H1 (cell line): ENCODE results near the gene DRGX. TPM values are rescaled to one million over a fixed set of nuclear protein-coding genes. Genes with fewer than 3 reads are reported as not detected.

Experiments
- CTCF ChIA-PET: fragments of 300-600 bp; sonication (Branson Sonifier 250); formaldehyde crosslinking; loops from one replicate; lab custom pipeline; 2021; ENCODE audit not compliant: partially characterized antibody; lab: Charles Lee
- POLR2A ChIA-PET: fragments of 300-600 bp; sonication (Branson Sonifier 250); formaldehyde crosslinking; loops from one replicate; lab custom pipeline; 2021; ENCODE audit warnings: inconsistent platforms; ENCODE audit not compliant: partially characterized antibody; lab: Charles Lee
- DNase-seq, 2 experiments: peaks; one replicate each; pipeline versions ENCODE4 v3.0.0 to v3.0.0-alpha.2; 2010 to 2022; ENCODE audit warnings: low spot score in 2 of 2, low read depth in 1 of 2, mixed read lengths in 1 of 2
- FAIRE-seq: peaks from 2 replicates; lab custom pipeline; 2011; peaks lifted over from hg19 to GRCh38; lab: Jason Lieb, UNC
- H2AFZ ChIP-seq: 2 replicates; pipeline ENCODE4 v1.8.1; 2012; ENCODE audit warnings: low read length, inconsistent platforms
- H2AK5ac ChIP-seq: 2 replicates; pipeline ENCODE4 v1.6.1; 2013; ENCODE audit warnings: low read depth, low read length
- H2BK120ac ChIP-seq: replicated peaks from 2 replicates; pipeline ENCODE3; 2013; ENCODE audit warnings: low read depth, low read length, inconsistent platforms
- H2BK12ac ChIP-seq: 2 replicates; pipeline ENCODE4 v1.6.1; 2013; ENCODE audit warnings: low read depth, low read length
- H2BK15ac ChIP-seq: 2 replicates; pipeline ENCODE4 v1.6.1; 2013; ENCODE audit warnings: low read length
- H2BK20ac ChIP-seq: 2 replicates; pipeline ENCODE4 v1.6.1; 2013; ENCODE audit warnings: low read length
- H2BK5ac ChIP-seq: 2 replicates; pipeline ENCODE4 v1.6.1; 2013; ENCODE audit warnings: low read depth, low read length
- H3K14ac ChIP-seq: 2 replicates; pipeline ENCODE4 v1.6.1; 2013; ENCODE audit warnings: inconsistent platforms; ENCODE audit not compliant: insufficient read length
- H3K18ac ChIP-seq: 2 replicates; pipeline ENCODE4 v1.6.1; 2013; ENCODE audit warnings: low read length; ENCODE audit errors: extremely low read depth
- H3K23ac ChIP-seq: 2 replicates; pipeline ENCODE4 v1.6.1; 2013; ENCODE audit warnings: inconsistent platforms; ENCODE audit not compliant: insufficient read length
- H3K23me2 ChIP-seq: 2 replicates; pipeline ENCODE4 v1.6.1; 2013; ENCODE audit warnings: low read depth, low read length
- H3K27ac ChIP-seq: 2 replicates; pipeline ENCODE4 v1.6.1; 2011; ENCODE audit warnings: low read depth, low read length, inconsistent platforms
- H3K27me3 ChIP-seq, 4 experiments: replicated peaks in 1 of 4; 1 replicate in 1 of 4; 2 replicates in 3 of 4; pipeline versions ENCODE4 v1.6.1 to v1.8.1; 2011 to 2013; ENCODE audit warnings: low read length in 3 of 4, mild to moderate bottlenecking in 3 of 4, inconsistent platforms in 2 of 4, mixed read lengths in 2 of 4, moderate library complexity in 1 of 4; ENCODE audit not compliant: control insufficient read depth in 3 of 4, insufficient read depth in 3 of 4; ENCODE audit errors: extremely low read depth in 1 of 4
- H3K36me3 ChIP-seq, 4 experiments: 2 replicates each; pipeline versions ENCODE4 v1.6.1 to v1.8.1; 2011 to 2013; ENCODE audit warnings: mild to moderate bottlenecking in 4 of 4, low read length in 3 of 4, moderate library complexity in 2 of 4, control low read depth in 1 of 4, inconsistent platforms in 1 of 4; ENCODE audit not compliant: insufficient read depth in 4 of 4, control insufficient read depth in 2 of 4
- H3K4ac ChIP-seq: replicated peaks from 2 replicates; pipeline ENCODE3; 2013; ENCODE audit warnings: low read length, low read depth, mixed read lengths, inconsistent platforms; ENCODE audit not compliant: insufficient read length
- H3K4me1 ChIP-seq, 4 experiments: replicated peaks in 1 of 4; 1 replicate in 1 of 4; 2 replicates in 3 of 4; pipeline versions ENCODE4 v1.6.1 to v1.8.1; 2011 to 2013; ENCODE audit warnings: low read length in 3 of 4, inconsistent platforms in 2 of 4, mixed read lengths in 1 of 4; ENCODE audit not compliant: insufficient read depth in 4 of 4, control insufficient read depth in 3 of 4
- H3K4me2 ChIP-seq, 2 experiments: 2 replicates each; pipeline versions ENCODE4 v1.6.1 to v1.8.1; 2011 to 2013; ENCODE audit warnings: low read depth in 2 of 2, low read length in 2 of 2, control low read depth in 1 of 2, inconsistent platforms in 1 of 2, mild to moderate bottlenecking in 1 of 2; ENCODE audit not compliant: insufficient read depth in 1 of 2
- H3K4me3 ChIP-seq, 4 experiments: fragments of 200-600, 300-600 bp in 1 of 4; sonication (generic), shearing (Covaris generic), sonication (Bioruptor Twin) in 1 of 4; 2 replicates each; pipeline versions ENCODE4 v1.5.1 to v1.8.1; 2011 to 2016; ENCODE audit warnings: low read length in 4 of 4, low read depth in 3 of 4, control low read depth in 2 of 4, inconsistent platforms in 2 of 4, mild to moderate bottlenecking in 2 of 4, mixed read lengths in 1 of 4, moderate library complexity in 1 of 4; ENCODE audit not compliant: insufficient read depth in 2 of 4; ENCODE audit errors: extremely low read depth in 1 of 4
- H3K56ac ChIP-seq: replicated peaks from 2 replicates; pipeline ENCODE3; 2013; ENCODE audit warnings: low read depth, mild to moderate bottlenecking, mixed read lengths, low read length, inconsistent platforms; ENCODE audit not compliant: insufficient read length
- H3K79me1 ChIP-seq: 2 replicates; pipeline ENCODE4 v1.6.1; 2013; ENCODE audit warnings: low read depth, low read length, control low read depth
- H3K79me2 ChIP-seq, 2 experiments: 2 replicates each; pipeline versions ENCODE4 v1.6.1 to v1.8.1; 2012 to 2013; ENCODE audit warnings: low read length in 2 of 2, mild to moderate bottlenecking in 2 of 2, inconsistent platforms in 1 of 2; ENCODE audit not compliant: insufficient read depth in 2 of 2, control insufficient read depth in 1 of 2
- H3K9ac ChIP-seq, 4 experiments: replicated peaks in 1 of 4; 1 replicate in 1 of 4; 2 replicates in 3 of 4; pipeline versions ENCODE4 v1.6.1 to v1.8.1; 2011 to 2013; ENCODE audit warnings: low read depth in 3 of 4, low read length in 3 of 4, control low read depth in 2 of 4, mild to moderate bottlenecking in 2 of 4, moderate library complexity in 2 of 4, inconsistent platforms in 1 of 4; ENCODE audit errors: extremely low read depth in 1 of 4
- H3K9me3 ChIP-seq, 2 experiments: 2 replicates each; pipeline versions ENCODE4 v1.6.1 to v1.8.1; 2012 to 2013; ENCODE audit warnings: mild to moderate bottlenecking in 2 of 2, moderate library complexity in 2 of 2, control low read depth in 1 of 2, inconsistent platforms in 1 of 2, low read depth in 1 of 2, low read length in 1 of 2, mixed read lengths in 1 of 2; ENCODE audit not compliant: insufficient read depth in 2 of 2
- H4K20me1 ChIP-seq, 2 experiments: replicated peaks in 1 of 2; 2 replicates each; pipeline versions ENCODE3 to v1.8.1; 2011 to 2013; ENCODE audit warnings: inconsistent platforms in 2 of 2, low read length in 2 of 2, mild to moderate bottlenecking in 1 of 2; ENCODE audit not compliant: insufficient read depth in 2 of 2, control insufficient read depth in 1 of 2
- H4K5ac ChIP-seq: 2 replicates; pipeline ENCODE4 v1.6.1; 2013; ENCODE audit warnings: low read length, low read depth, mixed read lengths, inconsistent platforms; ENCODE audit not compliant: insufficient read length
- H4K8ac ChIP-seq: 2 replicates; pipeline ENCODE4 v1.8.0; 2013; ENCODE audit warnings: mild to moderate bottlenecking, moderate library complexity, low read length, inconsistent platforms; ENCODE audit not compliant: insufficient read depth; ENCODE audit errors: extremely low read depth
- H4K91ac ChIP-seq: replicated peaks from 2 replicates; pipeline ENCODE3; 2013; ENCODE audit warnings: low read length, mixed read lengths, inconsistent platforms; ENCODE audit not compliant: insufficient read length
- BCL11A ChIP-seq, 2 experiments: IDR thresholded peaks; one replicate each; pipeline ENCODE4 v1.6.1; 2011; ENCODE audit warnings: low read depth in 2 of 2, low read length in 2 of 2, mild to moderate bottlenecking in 2 of 2
- CEBPB ChIP-seq: IDR thresholded peaks from 2 replicates; pipeline ENCODE4 v1.6.1; 2012; ENCODE audit warnings: low read depth, low read length
- CTCF ChIP-seq, 3 experiments: IDR thresholded peaks; 1 replicate in 2 of 3; 2 replicates in 1 of 3; pipeline versions ENCODE4 v1.5.1 to v1.6.1; 2011; ENCODE audit warnings: low read length in 3 of 3, mild to moderate bottlenecking in 3 of 3, inconsistent platforms in 2 of 3, low read depth in 1 of 3, moderate library complexity in 1 of 3; ENCODE audit not compliant: insufficient read depth in 1 of 3; ENCODE audit errors: control extremely low read depth in 1 of 3
- KDM5A ChIP-seq: fragments of 200-600 bp; IDR thresholded peaks from 2 replicates; pipeline ENCODE4 v1.7.1; 2012; ENCODE audit warnings: mild to moderate bottlenecking, low read length, inconsistent platforms, mixed read lengths
- PHF8 ChIP-seq: fragments of 200-600 bp; sonication (generic); conservative IDR thresholded peaks from 2 replicates; pipeline ENCODE4 v1.7.1; 2012; ENCODE audit warnings: low read depth, mild to moderate bottlenecking, inconsistent platforms, low read length, moderate library complexity
- POLR2AphosphoS5 ChIP-seq: IDR thresholded peaks from 2 replicates; pipeline ENCODE4 v1.6.1; 2011; ENCODE audit warnings: low read depth, low read length
- RBBP5 ChIP-seq: IDR thresholded peaks from 2 replicates; pipeline ENCODE4 v1.7.1; 2012; ENCODE audit warnings: low read depth, mild to moderate bottlenecking, inconsistent platforms, low read length, moderate library complexity, borderline replicate concordance
- SIRT6 ChIP-seq: IDR thresholded peaks from one replicate; pipeline ENCODE4 v1.7.1; 2012; ENCODE audit warnings: low read length, inconsistent platforms
- TAF1 ChIP-seq: IDR thresholded peaks from 2 replicates; pipeline ENCODE4 v1.6.1; 2011; ENCODE audit warnings: mild to moderate bottlenecking, low read depth, low read length
- TBP ChIP-seq: IDR thresholded peaks from 2 replicates; pipeline ENCODE4 v1.6.1; 2011; ENCODE audit warnings: low read depth, low read length, improper control_type of control experiment
- whole genome bisulfite sequencing, 2 experiments: shearing (Covaris generic) in 1 of 2; methylation state at CpG; one replicate each; pipeline versions ENCODE4 v1.1.6 to v1.1.7; 2013 to 2015; ENCODE audit warnings: low lambda C conversion rate in 2 of 2, mixed read lengths in 2 of 2, inconsistent platforms in 1 of 2, low coverage in 1 of 2, missing lambda C conversion rate in 1 of 2; ENCODE audit not compliant: insufficient replicate concordance in 2 of 2, insufficient coverage in 1 of 2, insufficient read length in 1 of 2; ENCODE audit errors: extremely low coverage in 1 of 2, missing lambda C conversion rate in 1 of 2; 5-methylcytosine and 5-hydroxymethylcytosine counted together
- polyA plus RNA-seq, 7 experiments: library from polyadenylated mRNA; depleted of rRNA in 3 of 7; stranded (reverse) in 5 of 7; unstranded in 2 of 7; fragments of >200 nt in 5 of 7; fragments of 200-250 nt in 2 of 7; gene quantifications; 1 replicate in 5 of 7; 2 replicates in 1 of 7; 4 replicates in 1 of 7; pipeline versions ENCODE4 v1.2.1 to v1.2.3, GENCODE V29; 2011 to 2013; ENCODE audit warnings: missing spikeins in 2 of 7, mixed read lengths in 2 of 7
- total RNA-seq: library from RNA; stranded (reverse); fragmentation: NEBNext Ultra II Directional; extraction: Animal tissue kit (Norgen Biotek cat#: 25700); gene quantifications from 2 replicates; pipeline ENCODE4 v1.2.1, GENCODE V29; 2021

The DRGX gene
- total and polyA plus RNA-seq, 2 of the 8 experiments (the other 6 are each of a cell fraction or from before 2014, with no cell fraction given), result not detected

- H3K9ac ChIP-seq, result no peak overlapping the region
- no peak overlapping the region for H3K4me3 ChIP-seq
- no peaks in the 10 kb centered on the region for H3K27me3 ChIP-seq
- H3K4ac ChIP-seq, result no peak overlapping the region
- POLR2A ChIA-PET, result no interaction called here
- FAIRE-seq, result no peak
- CTCF ChIA-PET, result interaction anchor here (0.9 to 1.1 kb wide), 2 partner anchors 8 to 25 kb away, joined by 4 read pairs; no protein-coding TSS in a partner anchor
- H2BK120ac ChIP-seq, result no peak overlapping the region
- WGBS, 2 experiments, result 91% methylated on average over 4 of the region's 4 CpGs; no CpG with 5 or more reads in 1 of the 2 experiments
- H3K56ac ChIP-seq, result no peak overlapping the region
- H3K23me2 ChIP-seq, result no peaks in the 10 kb centered on the region
- no peak overlapping the region for H2AFZ ChIP-seq
- H3K4me1 ChIP-seq, result peaks cover 0 to 2% (median 0%) of the 10 kb centered on the region in 4 experiments; a peak in 1 of 7 replicates
- no peak for TF ChIP-seq SIRT6
- TF ChIP-seq TBP, result no peak
- no peak for TF ChIP-seq CTCF (IDR thresholded peaks at IDR 0.05; ENCODE audit: control extremely low read depth in 1 of 3, insufficient read depth in 1 of 3, low read depth in 1 of 3, low read length in 3 of 3)
- TF ChIP-seq RBBP5, result no peak
- TF ChIP-seq TAF1, result no peak
- no peak for TF ChIP-seq CEBPB
- no peak for TF ChIP-seq PHF8
- TF ChIP-seq POLR2AphosphoS5, result no peak
- TF ChIP-seq BCL11A (IDR thresholded peaks at IDR 0.05; ENCODE audit: low read depth in 2 of 2, low read length in 2 of 2), result no peak
- no peak for TF ChIP-seq KDM5A
- no peak overlapping the region for H2BK20ac ChIP-seq
- H4K8ac ChIP-seq, result no peak overlapping the region
- no peaks in the 10 kb centered on the region for H3K79me1 ChIP-seq
- no peaks in the 10 kb centered on the region for H3K9me3 ChIP-seq
- no peaks in the 10 kb centered on the region for H4K20me1 ChIP-seq
- H2BK12ac ChIP-seq, result no peak overlapping the region
- H2AK5ac ChIP-seq, result no peak overlapping the region
- no peak overlapping the region for H3K18ac ChIP-seq
- H3K79me2 ChIP-seq, result no peaks in the 10 kb centered on the region
- H3K27ac ChIP-seq, result no peak overlapping the region
- no peaks in the 10 kb centered on the region for H3K36me3 ChIP-seq
- H3K14ac ChIP-seq, result no peak overlapping the region
- no peak overlapping the region for H3K4me2 ChIP-seq
- no peak overlapping the region for H4K91ac ChIP-seq
- H2BK5ac ChIP-seq, result no peak overlapping the region
- H2BK15ac ChIP-seq, result no peak overlapping the region
- no peak overlapping the region for H4K5ac ChIP-seq
- H3K23ac ChIP-seq, result no peak overlapping the region
- DNase-seq, result no peak
Observed at GRCh38 chr10:49332333-49332732, 63.6 kb downstream of the DRGX start.
